ENCODE measurements around the gene TSPAN31.
"Not testable (repeated sequence)": the region's sequence is repeated elsewhere in the genome, so short reads cannot be mapped to it uniquely, and the experiment has no call there.

TSPAN31 gene

DNA sequence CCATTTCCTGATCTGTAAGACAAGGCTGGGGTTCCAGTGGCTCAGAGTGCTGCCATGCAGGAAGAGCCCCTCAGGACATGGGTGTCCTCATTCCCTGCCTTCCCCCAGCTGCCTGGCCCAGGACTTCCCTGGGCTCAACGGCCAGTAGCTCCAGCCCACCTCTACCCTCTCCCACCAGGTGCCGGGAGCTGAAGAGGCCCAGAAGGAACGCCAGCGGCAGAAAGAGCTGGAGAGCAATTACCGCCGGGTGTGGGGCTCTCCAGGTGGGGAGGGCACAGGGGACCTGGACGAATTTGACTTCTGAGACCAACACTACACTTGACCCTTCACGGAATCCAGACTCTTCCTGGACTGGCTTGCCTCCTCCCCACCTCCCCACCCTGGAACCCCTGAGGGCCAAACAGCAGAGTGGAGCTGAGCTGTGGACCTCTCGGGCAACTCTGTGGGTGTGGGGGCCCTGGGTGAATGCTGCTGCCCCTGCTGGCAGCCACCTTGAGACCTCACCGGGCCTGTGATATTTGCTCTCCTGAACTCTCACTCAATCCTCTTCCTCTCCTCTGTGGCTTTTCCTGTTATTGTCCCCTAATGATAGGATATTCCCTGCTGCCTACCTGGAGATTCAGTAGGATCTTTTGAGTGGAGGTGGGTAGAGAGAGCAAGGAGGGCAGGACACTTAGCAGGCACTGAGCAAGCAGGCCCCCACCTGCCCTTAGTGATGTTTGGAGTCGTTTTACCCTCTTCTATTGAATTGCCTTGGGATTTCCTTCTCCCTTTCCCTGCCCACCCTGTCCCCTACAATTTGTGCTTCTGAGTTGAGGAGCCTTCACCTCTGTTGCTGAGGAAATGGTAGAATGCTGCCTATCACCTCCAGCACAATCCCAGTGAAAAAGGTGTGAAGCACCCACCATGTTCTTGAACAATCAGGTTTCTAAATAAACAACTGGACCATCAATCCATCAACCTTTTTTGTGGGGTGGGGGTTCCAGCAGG is 23.9 kb upstream of the TSPAN31 start:
- DNase-seq: no peak
- Mint-ChIP-seq H3K9me3 (no peaks in the 10 kb centered on the region), H3K36me3 (ENCODE audit: low read depth) (peaks cover 39% of the 10 kb centered on the region), H3K4me3 (no peak overlapping the region), H3K27ac (no peak overlapping the region), H3K4me1 (peaks cover under 1% of the 10 kb centered on the region), H3K27me3 (ENCODE audit: low read depth, poor library complexity) (peaks cover 33% of the 10 kb centered on the region)
- TF ChIP-seq, protein P1, sequence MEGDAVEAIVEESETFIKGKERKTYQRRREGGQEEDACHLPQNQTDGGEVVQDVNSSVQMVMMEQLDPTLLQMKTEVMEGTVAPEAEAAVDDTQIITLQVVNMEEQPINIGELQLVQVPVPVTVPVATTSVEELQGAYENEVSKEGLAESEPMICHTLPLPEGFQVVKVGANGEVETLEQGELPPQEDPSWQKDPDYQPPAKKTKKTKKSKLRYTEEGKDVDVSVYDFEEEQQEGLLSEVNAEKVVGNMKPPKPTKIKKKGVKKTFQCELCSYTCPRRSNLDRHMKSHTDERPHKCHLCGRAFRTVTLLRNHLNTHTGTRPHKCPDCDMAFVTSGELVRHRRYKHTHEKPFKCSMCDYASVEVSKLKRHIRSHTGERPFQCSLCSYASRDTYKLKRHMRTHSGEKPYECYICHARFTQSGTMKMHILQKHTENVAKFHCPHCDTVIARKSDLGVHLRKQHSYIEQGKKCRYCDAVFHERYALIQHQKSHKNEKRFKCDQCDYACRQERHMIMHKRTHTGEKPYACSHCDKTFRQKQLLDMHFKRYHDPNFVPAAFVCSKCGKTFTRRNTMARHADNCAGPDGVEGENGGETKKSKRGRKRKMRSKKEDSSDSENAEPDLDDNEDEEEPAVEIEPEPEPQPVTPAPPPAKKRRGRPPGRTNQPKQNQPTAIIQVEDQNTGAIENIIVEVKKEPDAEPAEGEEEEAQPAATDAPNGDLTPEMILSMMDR (IDR thresholded peaks at IDR 0.05): no peak

DNA sequence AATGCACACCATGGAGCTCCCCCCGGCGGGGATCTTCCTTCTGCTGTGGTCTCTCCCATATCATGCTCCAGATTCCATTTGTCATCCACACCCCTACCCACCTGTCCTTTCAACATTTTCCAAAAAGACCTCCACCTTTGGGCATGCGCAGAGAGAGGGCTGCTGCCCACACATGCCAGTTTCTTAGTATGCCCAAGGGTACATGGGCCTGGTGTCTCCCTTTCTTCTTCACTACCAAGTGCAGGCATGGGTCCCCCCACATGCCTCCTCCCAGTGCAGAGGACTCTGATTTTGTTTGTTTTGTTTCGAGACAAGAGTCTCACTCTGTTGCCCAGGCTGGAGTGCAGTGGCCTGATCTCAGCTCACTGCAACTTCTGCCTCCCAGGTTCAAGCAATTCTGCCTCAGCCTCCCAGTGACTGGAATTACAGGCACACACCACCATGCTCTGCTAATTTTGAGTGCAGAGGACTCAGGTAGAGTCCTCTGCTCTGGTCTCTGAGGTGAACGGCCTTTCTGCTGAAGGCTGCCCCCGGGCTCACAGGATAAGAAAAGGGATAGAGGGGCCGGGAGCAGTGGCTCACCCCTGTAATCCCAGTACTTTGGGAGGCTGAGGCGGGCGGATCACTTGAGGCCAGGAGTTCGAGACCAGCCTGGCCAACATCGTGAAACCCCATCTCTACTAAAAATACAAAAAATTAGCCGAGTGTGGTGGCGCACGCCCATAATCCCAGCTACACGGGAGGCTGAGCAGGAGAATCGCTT is 22.8 kb upstream of the TSPAN31 start:
- peaks cover 38% of the 10 kb centered on the region for H3K36me3 Mint-ChIP-seq (ENCODE audit: low read depth)

DNA sequence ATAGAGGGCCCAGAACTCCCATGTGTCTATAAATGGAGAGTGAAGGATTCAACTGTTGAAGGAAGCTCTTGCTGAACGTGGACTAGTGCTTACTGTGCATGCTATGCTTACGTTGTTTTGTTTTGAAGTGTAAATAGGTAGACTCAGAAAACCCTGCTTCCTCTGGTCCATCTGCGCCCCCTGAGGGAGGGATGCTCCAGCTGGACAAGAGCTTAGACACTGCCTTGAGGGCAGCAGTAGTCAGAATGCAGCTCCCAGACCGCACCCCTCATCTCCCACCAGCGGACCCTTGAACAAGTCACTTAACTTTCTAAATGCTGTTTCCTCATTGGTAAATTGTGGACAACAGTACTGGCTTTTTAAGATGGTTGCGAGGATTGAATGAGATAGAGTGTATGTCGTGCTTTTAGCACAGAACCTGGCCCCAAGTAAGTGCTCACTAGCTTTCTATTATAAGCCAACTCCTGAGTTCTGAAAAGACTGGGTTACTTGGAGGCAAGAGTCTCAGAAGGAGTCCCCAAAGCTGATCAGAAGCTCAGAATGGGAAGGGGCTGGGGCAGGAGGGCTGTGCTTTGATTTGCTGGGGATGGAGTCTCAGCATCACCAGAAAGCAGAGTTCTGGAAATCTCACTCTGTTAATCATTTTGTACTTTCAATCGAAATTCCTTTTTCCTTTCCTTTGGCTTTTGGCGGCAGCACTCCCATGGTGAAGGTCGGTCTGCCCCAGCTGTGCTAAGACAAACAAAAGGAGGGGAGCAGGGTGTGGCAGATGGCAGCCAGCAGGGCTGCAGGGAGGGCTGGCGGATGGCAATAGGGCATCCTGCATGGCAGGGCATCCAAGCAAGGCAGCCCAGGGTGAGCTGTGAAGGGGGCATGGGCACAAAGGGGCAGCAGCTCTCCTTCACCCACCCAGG is 21.9 kb upstream of the TSPAN31 start:
- Mint-ChIP-seq H3K27me3 (ENCODE audit: low read depth, poor library complexity) (peaks cover 54% of the 10 kb centered on the region), H3K4me1 (peaks cover 10% of the 10 kb centered on the region), H3K27ac (no peak overlapping the region), H3K9me3 (peaks cover 3% of the 10 kb centered on the region), H3K36me3 (ENCODE audit: low read depth) (peaks cover 35% of the 10 kb centered on the region), H3K4me3 (no peak overlapping the region)
- TF ChIP-seq, protein P1 (IDR thresholded peaks at IDR 0.05): no peak
- no peak for DNase-seq

More for the DNA sequence above, 22.8 kb upstream of the TSPAN31 start:
- peaks cover 44% of the 10 kb centered on the region for H3K27me3 Mint-ChIP-seq (ENCODE audit: low read depth, poor library complexity)
- not testable (repeated sequence) for H3K27ac Mint-ChIP-seq, H3K4me3 Mint-ChIP-seq, H3K9me3 Mint-ChIP-seq, DNase-seq, H3K4me1 Mint-ChIP-seq

DNA sequence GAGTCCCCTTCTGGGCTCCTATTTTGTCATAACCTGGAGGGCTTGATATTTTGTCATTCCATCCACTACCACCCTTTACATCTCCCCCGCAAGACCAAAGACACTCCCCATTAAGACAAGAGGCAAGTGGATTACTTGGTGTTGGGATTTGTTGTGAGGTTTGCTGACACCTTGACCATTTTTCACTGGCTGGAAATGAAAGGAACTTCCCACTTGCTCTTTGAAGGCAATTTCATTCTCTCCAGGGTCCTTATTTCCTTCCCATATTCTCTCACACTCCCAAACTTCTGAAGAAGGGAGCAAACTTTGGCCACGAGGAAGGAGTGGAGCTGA is 21.2 kb upstream of the TSPAN31 start:
- TF ChIP-seq, protein P1 (IDR thresholded peaks at IDR 0.05): no peak
- peaks cover 3% of the 10 kb centered on the region for H3K9me3 Mint-ChIP-seq
- H3K4me1 Mint-ChIP-seq: peaks cover 11% of the 10 kb centered on the region
- H3K27me3 Mint-ChIP-seq (ENCODE audit: low read depth, poor library complexity): peaks cover 60% of the 10 kb centered on the region
- H3K36me3 Mint-ChIP-seq (ENCODE audit: low read depth): peaks cover 31% of the 10 kb centered on the region
- no peak for DNase-seq
- no peak overlapping the region for H3K4me3 Mint-ChIP-seq
- H3K27ac Mint-ChIP-seq: no peak overlapping the region

DNA sequence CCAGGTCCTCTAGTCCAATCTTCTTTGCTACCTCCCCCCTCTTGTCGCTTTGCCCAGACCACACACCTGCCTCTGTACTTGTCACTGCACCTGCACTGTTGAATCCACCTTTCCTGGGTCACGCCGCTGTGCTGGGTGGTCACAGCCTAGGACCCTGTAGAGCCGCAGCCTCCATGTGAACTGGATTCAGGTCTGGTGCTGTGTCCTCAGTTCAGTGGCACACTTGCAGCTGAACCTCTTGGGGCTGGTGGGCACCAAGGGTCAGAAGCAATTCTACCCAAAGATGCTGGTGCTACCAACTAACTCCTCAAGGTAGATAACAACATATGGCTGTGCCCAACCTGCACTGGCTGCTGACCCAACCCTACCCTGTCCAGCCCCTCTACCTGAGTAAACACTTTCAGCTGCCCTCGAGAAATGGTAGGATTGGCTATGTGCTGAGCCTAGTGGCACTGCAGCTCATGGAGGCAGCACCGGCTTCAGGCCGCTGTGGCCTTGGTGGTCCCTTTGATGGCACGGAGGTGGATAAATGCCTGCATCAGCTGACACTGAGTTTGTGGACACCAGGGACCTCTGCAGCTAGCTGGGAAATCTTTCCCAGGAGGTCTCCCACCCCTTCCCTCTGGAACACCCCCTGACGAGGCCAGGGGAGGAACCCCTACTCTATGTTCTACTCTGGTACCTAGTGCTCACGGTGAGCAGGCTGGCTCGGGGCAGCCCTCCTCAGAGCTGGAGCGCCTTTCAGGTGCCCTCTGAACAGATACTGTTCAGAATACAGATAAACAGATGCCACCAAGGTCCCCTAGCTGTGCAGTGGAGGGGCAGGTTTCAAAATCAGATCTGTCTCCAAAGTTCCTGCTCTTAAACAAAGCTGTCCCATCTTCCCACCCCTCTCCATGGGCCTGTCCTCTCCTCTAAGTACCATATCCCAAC is 20.6 kb upstream of the TSPAN31 start:
- H3K4me1 Mint-ChIP-seq: peaks cover 11% of the 10 kb centered on the region
- no peak overlapping the region for H3K27ac Mint-ChIP-seq
- TF ChIP-seq, protein P1 (IDR thresholded peaks at IDR 0.05): no peak
- peaks cover 26% of the 10 kb centered on the region for H3K36me3 Mint-ChIP-seq (ENCODE audit: low read depth)
- H3K27me3 Mint-ChIP-seq (ENCODE audit: low read depth, poor library complexity): peaks cover 67% of the 10 kb centered on the region
- H3K9me3 Mint-ChIP-seq: peaks cover 3% of the 10 kb centered on the region
- H3K4me3 Mint-ChIP-seq: no peak overlapping the region
- no peak for DNase-seq
